GM12891 (cell line): ENCODE results near the gene SLC6A5.

Experiments used
- POLR2A ChIP-seq: IDR thresholded peaks from 2 replicates; pipeline ENCODE4 v1.6.1; 2011; ENCODE audit warnings: low read depth, low read length, control low read depth
- POLR2AphosphoS5 ChIP-seq: IDR thresholded peaks from 2 replicates; pipeline ENCODE4 v1.6.1; 2011; ENCODE audit warnings: low read depth, low read length, control low read depth
- TAF1 ChIP-seq: IDR thresholded peaks from 2 replicates; pipeline ENCODE4 v1.6.1; 2011; ENCODE audit warnings: low read depth, low read length, control low read depth

- TF ChIP-seq POLR2A: no peak
- no peak for TF ChIP-seq POLR2AphosphoS5
- no peak for TF ChIP-seq TAF1
Measured at GRCh38 chr11:20599221-20600019, at the start of gene SLC6A5.
